ENCODE data around the gene MESD. TPM values are rescaled to one million over a fixed set of nuclear protein-coding genes. Genes with fewer than 3 reads are reported as not detected.

MESD gene
- total and polyA plus RNA-seq, 4 experiments from 2014 or later = 32.2 to 44.6 (median 39.5) TPM

- H3K27ac Mint-ChIP-seq = peak overlapping the region in 3 of 7 donors; percentile 51 to 68 (median 55)
- peaks cover 6 to 26% (median 22%) of the 10 kb centered on the region in 4 donors for H3K4me1 Mint-ChIP-seq
- H3K27me3 Mint-ChIP-seq = no peaks in the 10 kb centered on the region
- intact Hi-C loops (cut with micrococcal nuclease) = loop anchor here (10.0 kb wide), 1 partner anchor 434 kb away; no protein-coding TSS in a partner anchor
- Histone ChIP-seq H3K4me3 (ENCODE audit: low read length in 2 of 2) (no peak overlapping the region), H3K27ac (ENCODE audit: low read depth, low read length) (no peak overlapping the region), H3K27me3 (ENCODE audit: insufficient read depth, low read length) (no peaks in the 10 kb centered on the region), H3K36me3 (ENCODE audit: insufficient read depth, low read length) (no peaks in the 10 kb centered on the region), H3K4me1 (ENCODE audit: insufficient read depth, low read length) (peaks cover 8% of the 10 kb centered on the region), H3K9me3 (ENCODE audit: control insufficient read depth in 1 of 2, low read length in 2 of 2) (no peaks in the 10 kb centered on the region)
- H3K9me3 Mint-ChIP-seq = peaks cover 0 to 2% (median 0%) of the 10 kb centered on the region in 8 donors
- peaks cover 14 to 32% of the 10 kb centered on the region in 2 donors for H3K36me3 Mint-ChIP-seq
- ChIA-PET CTCF (ENCODE audit: partially characterized antibody) (interaction anchor here (0.7 to 4.6 kb wide), 27 partner anchors 9 to 1589 kb away, joined by 3 to 47 read pairs (median 4); partner anchors contain the start of gene TLNRD1), POLR2A (ENCODE audit: partially characterized antibody) (interaction anchor here (3.8 kb wide), 1 partner anchor 31 kb away, joined by 15 read pairs; the partner anchor contains the start of gene TLNRD1)
- no peak for DNase-seq
- no peak overlapping the region for H3K4me3 Mint-ChIP-seq
Measured at GRCh38 chr15:80970658-80971057, 19.0 kb downstream of the MESD start.

GRCh38 chr15:80970018-80970657 lies 19.5 kb downstream of the MESD start:
- Histone ChIP-seq H3K27ac (ENCODE audit: low read depth, low read length) (no peak overlapping the region), H3K36me3 (ENCODE audit: insufficient read depth, low read length) (no peaks in the 10 kb centered on the region), H3K4me1 (ENCODE audit: insufficient read depth, low read length) (peaks cover 3% of the 10 kb centered on the region), H3K4me3 (ENCODE audit: low read length in 2 of 2) (no peak overlapping the region), H3K27me3 (ENCODE audit: insufficient read depth, low read length) (no peaks in the 10 kb centered on the region), H3K9me3 (ENCODE audit: control insufficient read depth in 1 of 2, low read length in 2 of 2) (no peaks in the 10 kb centered on the region)
- Mint-ChIP-seq H3K9me3 (peaks cover 0 to 2% (median 0%) of the 10 kb centered on the region in 8 donors), H3K4me1 (peaks cover 3 to 21% (median 17%) of the 10 kb centered on the region in 4 donors), H3K27me3 (no peaks in the 10 kb centered on the region), H3K27ac (peak overlapping the region in 4 of 7 donors; percentile 3 to 68 (median 44)), H3K4me3 (no peak overlapping the region), H3K36me3 (peaks cover 19 to 34% of the 10 kb centered on the region in 2 donors)
- ChIA-PET POLR2A (ENCODE audit: partially characterized antibody) (interaction anchor here (3.8 kb wide), 1 partner anchor 31 kb away, joined by 15 read pairs; the partner anchor contains the start of gene TLNRD1), CTCF (ENCODE audit: partially characterized antibody) (interaction anchor here (0.7 to 4.6 kb wide), 29 partner anchors 8 to 1589 kb away, joined by 3 to 47 read pairs (median 4); partner anchors contain the start of gene TLNRD1)
- intact Hi-C loops (cut with micrococcal nuclease) = loop anchor here (10.0 kb wide), 1 partner anchor 435 kb away; no protein-coding TSS in a partner anchor
- peak; percentile 52 to 65 (median 64) for DNase-seq

- no peaks in the 10 kb centered on the region for H3K36me3 ChIP-seq (ENCODE audit: insufficient read depth, low read length)
- no peaks in the 10 kb centered on the region for H3K4me1 ChIP-seq (ENCODE audit: insufficient read depth, low read length)
- Mint-ChIP-seq H3K27ac (no peak overlapping the region), H3K4me3 (no peak overlapping the region), H3K4me1 (peaks cover 2 to 19% (median 16%) of the 10 kb centered on the region in 4 donors), H3K27me3 (no peaks in the 10 kb centered on the region), H3K9me3 (peaks cover 0 to 3% (median under 1%) of the 10 kb centered on the region in 8 donors), H3K36me3 (peaks cover 28 to 42% of the 10 kb centered on the region in 2 donors)
- POLR2A ChIA-PET (ENCODE audit: partially characterized antibody) = interaction anchor here (3.8 kb wide), 1 partner anchor 32 kb away, joined by 15 read pairs; the partner anchor contains the start of gene TLNRD1
- H3K27ac ChIP-seq (ENCODE audit: low read depth, low read length) = no peak overlapping the region
- intact Hi-C loops (cut with micrococcal nuclease) = no loop called here
- CTCF ChIA-PET (ENCODE audit: partially characterized antibody) = interaction anchor here (0.7 to 4.6 kb wide), 22 partner anchors 8 to 518 kb away, joined by 3 to 47 read pairs (median 4); partner anchors contain the start of gene TLNRD1
- no peaks in the 10 kb centered on the region for H3K9me3 ChIP-seq (ENCODE audit: control insufficient read depth in 1 of 2, low read length in 2 of 2)
- no peak overlapping the region for H3K4me3 ChIP-seq (ENCODE audit: low read length in 2 of 2)
- no peak for DNase-seq
- no peaks in the 10 kb centered on the region for H3K27me3 ChIP-seq (ENCODE audit: insufficient read depth, low read length)
Measured at GRCh38 chr15:80969316-80969715, 20.3 kb downstream of the MESD start.

DNA sequence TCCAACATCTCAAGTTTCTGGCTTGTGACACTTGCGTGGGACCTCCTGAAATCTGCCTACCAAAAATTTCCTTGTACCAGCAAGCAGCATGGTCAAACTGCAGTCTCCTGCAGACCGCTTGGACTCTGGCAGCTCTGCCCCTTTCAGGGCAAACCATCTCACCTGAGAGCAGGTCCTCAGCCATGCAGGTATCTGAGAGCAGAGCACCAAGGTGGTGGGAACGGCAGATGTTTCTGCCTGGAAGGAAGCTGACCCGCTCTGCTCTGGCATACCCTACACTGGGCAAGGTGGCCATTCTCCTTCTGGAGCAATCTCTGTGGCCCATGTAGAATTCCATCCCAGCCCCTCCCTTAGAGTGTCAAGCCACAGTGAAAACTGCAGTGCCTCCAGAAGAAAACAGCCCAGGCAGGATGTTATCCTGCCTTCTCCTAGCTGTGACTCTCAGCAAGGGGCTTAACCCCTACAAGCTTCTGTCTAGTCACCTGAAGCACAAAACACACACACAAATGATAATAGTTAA lies 21.6 kb downstream of the MESD start:
- Histone ChIP-seq H3K27me3 (ENCODE audit: insufficient read depth, low read length) (no peaks in the 10 kb centered on the region), H3K27ac (ENCODE audit: low read depth, low read length) (no peak overlapping the region), H3K4me3 (ENCODE audit: low read length in 2 of 2) (no peak overlapping the region), H3K9me3 (ENCODE audit: control insufficient read depth in 1 of 2, low read length in 2 of 2) (no peaks in the 10 kb centered on the region), H3K36me3 (ENCODE audit: insufficient read depth, low read length) (no peaks in the 10 kb centered on the region), H3K4me1 (ENCODE audit: insufficient read depth, low read length) (no peaks in the 10 kb centered on the region)
- no peak for DNase-seq
- H3K36me3 Mint-ChIP-seq = peaks cover 39 to 50% of the 10 kb centered on the region in 2 donors
- no peak overlapping the region for H3K4me3 Mint-ChIP-seq
- intact Hi-C loops (cut with micrococcal nuclease) = no loop called here
- H3K9me3 Mint-ChIP-seq = peaks cover 0 to 11% (median 1%) of the 10 kb centered on the region in 8 donors
- H3K4me1 Mint-ChIP-seq = peaks cover 3 to 28% (median 13%) of the 10 kb centered on the region in 4 donors
- no peaks in the 10 kb centered on the region for H3K27me3 Mint-ChIP-seq
- ChIA-PET POLR2A (ENCODE audit: partially characterized antibody) (interaction anchor here (3.8 kb wide), 1 partner anchor 33 kb away, joined by 15 read pairs; the partner anchor contains the start of gene TLNRD1), CTCF (ENCODE audit: partially characterized antibody) (interaction anchor here (0.9 to 4.6 kb wide), 10 partner anchors 9 to 517 kb away, joined by 3 to 47 read pairs (median 18); no protein-coding TSS in a partner anchor)
- peak overlapping the region in 1 of 7 donors; percentile 29 for H3K27ac Mint-ChIP-seq

- peaks cover 45 to 56% of the 10 kb centered on the region in 2 donors for H3K36me3 Mint-ChIP-seq
- intact Hi-C loops (cut with micrococcal nuclease) = no loop called here
- ChIA-PET POLR2A (ENCODE audit: partially characterized antibody) (no interaction called here), CTCF (ENCODE audit: partially characterized antibody) (interaction anchor here (1.2 to 4.6 kb wide), 5 partner anchors 9 to 512 kb away, joined by 3 to 33 read pairs (median 4); no protein-coding TSS in a partner anchor)
- H3K27ac ChIP-seq (ENCODE audit: low read depth, low read length) = no peak overlapping the region
- no peaks in the 10 kb centered on the region for H3K36me3 ChIP-seq (ENCODE audit: insufficient read depth, low read length)
- no peaks in the 10 kb centered on the region for H3K27me3 ChIP-seq (ENCODE audit: insufficient read depth, low read length)
- H3K9me3 ChIP-seq (ENCODE audit: control insufficient read depth in 1 of 2, low read length in 2 of 2) = no peaks in the 10 kb centered on the region
- H3K4me3 Mint-ChIP-seq = no peak overlapping the region
- no peaks in the 10 kb centered on the region for H3K27me3 Mint-ChIP-seq
- peaks cover 9 to 34% (median 18%) of the 10 kb centered on the region in 4 donors for H3K4me1 Mint-ChIP-seq
- peaks cover 0 to 11% (median 1%) of the 10 kb centered on the region in 8 donors for H3K9me3 Mint-ChIP-seq
- no peak overlapping the region for H3K4me3 ChIP-seq (ENCODE audit: low read length in 2 of 2)
- H3K4me1 ChIP-seq (ENCODE audit: insufficient read depth, low read length) = no peaks in the 10 kb centered on the region
- H3K27ac Mint-ChIP-seq = no peak overlapping the region
- DNase-seq = no peak
Measured at GRCh38 chr15:80967451-80967850, 22.2 kb downstream of the MESD start.

DNA sequence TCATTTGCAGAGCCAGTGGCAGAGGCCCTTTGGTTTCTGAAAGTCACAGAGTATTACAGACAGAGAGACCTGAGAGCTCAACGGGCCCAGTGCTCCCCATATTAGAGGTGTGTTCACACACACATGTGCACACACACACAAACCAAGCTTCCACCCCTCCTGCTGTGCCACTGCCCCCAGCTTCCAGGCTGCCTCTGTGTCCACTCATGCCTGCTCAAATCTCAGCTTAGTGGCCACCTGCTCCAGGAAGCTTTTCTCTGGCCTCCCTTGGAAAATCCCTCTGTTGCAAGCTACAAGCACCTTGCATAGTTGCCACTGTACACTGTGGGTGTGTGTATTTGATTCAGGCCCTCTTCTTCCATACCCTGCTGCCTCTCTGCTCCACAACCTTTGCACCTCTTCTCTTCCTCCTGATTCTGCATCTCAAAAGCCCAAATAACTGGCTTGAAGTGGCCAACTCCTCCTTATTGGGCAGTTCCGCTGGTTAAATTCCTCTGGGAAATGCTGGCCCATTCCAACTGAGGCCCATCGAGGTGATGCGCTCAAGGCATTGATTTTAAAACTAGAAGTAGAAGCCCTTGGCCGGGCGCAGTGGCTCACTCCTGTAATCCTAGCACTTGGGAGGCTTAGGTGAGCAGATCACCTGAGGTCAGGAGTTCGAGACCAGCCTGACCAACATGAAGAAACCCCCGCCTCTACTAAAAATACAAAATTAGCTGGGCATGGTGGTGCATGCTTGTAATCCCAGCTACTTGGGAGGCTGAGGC lies 23.0 kb downstream of the MESD start:
- Mint-ChIP-seq H3K9me3 (peaks cover 0 to 11% (median 1%) of the 10 kb centered on the region in 8 donors), H3K4me1 (peaks cover 16 to 42% (median 18%) of the 10 kb centered on the region in 4 donors), H3K27ac (peak overlapping the region in 2 of 7 donors; percentile 48 to 72), H3K27me3 (no peaks in the 10 kb centered on the region), H3K4me3 (peak overlapping the region in 1 of 8 donors; percentile 51), H3K36me3 (peaks cover 46 to 57% of the 10 kb centered on the region in 2 donors)
- Histone ChIP-seq H3K27me3 (ENCODE audit: insufficient read depth, low read length) (no peaks in the 10 kb centered on the region), H3K9me3 (ENCODE audit: control insufficient read depth in 1 of 2, low read length in 2 of 2) (no peaks in the 10 kb centered on the region), H3K4me1 (ENCODE audit: insufficient read depth, low read length) (no peaks in the 10 kb centered on the region), H3K27ac (ENCODE audit: low read depth, low read length) (no peak overlapping the region), H3K4me3 (ENCODE audit: low read length in 2 of 2) (no peak overlapping the region), H3K36me3 (ENCODE audit: insufficient read depth, low read length) (no peaks in the 10 kb centered on the region)
- intact Hi-C loops (cut with micrococcal nuclease) = no loop called here
- no peak for DNase-seq
- ChIA-PET CTCF (ENCODE audit: partially characterized antibody) (interaction anchor here (1.2 to 4.6 kb wide), 4 partner anchors 10 to 511 kb away, joined by 3 to 33 read pairs (median 4); no protein-coding TSS in a partner anchor), POLR2A (ENCODE audit: partially characterized antibody) (no interaction called here)
